ENCODE data around the gene CPXM2.

GRCh38 chr10:123835575-123835974 lies 56.0 kb downstream of the CPXM2 start:
- TF ChIP-seq, protein P1, sequence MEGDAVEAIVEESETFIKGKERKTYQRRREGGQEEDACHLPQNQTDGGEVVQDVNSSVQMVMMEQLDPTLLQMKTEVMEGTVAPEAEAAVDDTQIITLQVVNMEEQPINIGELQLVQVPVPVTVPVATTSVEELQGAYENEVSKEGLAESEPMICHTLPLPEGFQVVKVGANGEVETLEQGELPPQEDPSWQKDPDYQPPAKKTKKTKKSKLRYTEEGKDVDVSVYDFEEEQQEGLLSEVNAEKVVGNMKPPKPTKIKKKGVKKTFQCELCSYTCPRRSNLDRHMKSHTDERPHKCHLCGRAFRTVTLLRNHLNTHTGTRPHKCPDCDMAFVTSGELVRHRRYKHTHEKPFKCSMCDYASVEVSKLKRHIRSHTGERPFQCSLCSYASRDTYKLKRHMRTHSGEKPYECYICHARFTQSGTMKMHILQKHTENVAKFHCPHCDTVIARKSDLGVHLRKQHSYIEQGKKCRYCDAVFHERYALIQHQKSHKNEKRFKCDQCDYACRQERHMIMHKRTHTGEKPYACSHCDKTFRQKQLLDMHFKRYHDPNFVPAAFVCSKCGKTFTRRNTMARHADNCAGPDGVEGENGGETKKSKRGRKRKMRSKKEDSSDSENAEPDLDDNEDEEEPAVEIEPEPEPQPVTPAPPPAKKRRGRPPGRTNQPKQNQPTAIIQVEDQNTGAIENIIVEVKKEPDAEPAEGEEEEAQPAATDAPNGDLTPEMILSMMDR (IDR thresholded peaks at IDR 0.05; ENCODE audit: insufficient read depth, low read length) = no peak
- TF ChIP-seq GABPA (IDR thresholded peaks at IDR 0.05; ENCODE audit: low read depth) = no peak
- TF ChIP-seq, protein P2, sequence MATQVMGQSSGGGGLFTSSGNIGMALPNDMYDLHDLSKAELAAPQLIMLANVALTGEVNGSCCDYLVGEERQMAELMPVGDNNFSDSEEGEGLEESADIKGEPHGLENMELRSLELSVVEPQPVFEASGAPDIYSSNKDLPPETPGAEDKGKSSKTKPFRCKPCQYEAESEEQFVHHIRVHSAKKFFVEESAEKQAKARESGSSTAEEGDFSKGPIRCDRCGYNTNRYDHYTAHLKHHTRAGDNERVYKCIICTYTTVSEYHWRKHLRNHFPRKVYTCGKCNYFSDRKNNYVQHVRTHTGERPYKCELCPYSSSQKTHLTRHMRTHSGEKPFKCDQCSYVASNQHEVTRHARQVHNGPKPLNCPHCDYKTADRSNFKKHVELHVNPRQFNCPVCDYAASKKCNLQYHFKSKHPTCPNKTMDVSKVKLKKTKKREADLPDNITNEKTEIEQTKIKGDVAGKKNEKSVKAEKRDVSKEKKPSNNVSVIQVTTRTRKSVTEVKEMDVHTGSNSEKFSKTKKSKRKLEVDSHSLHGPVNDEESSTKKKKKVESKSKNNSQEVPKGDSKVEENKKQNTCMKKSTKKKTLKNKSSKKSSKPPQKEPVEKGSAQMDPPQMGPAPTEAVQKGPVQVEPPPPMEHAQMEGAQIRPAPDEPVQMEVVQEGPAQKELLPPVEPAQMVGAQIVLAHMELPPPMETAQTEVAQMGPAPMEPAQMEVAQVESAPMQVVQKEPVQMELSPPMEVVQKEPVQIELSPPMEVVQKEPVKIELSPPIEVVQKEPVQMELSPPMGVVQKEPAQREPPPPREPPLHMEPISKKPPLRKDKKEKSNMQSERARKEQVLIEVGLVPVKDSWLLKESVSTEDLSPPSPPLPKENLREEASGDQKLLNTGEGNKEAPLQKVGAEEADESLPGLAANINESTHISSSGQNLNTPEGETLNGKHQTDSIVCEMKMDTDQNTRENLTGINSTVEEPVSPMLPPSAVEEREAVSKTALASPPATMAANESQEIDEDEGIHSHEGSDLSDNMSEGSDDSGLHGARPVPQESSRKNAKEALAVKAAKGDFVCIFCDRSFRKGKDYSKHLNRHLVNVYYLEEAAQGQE (IDR thresholded peaks at IDR 0.05; ENCODE audit: insufficient replicate concordance, low read depth) = no peak
- TF ChIP-seq POLR2AphosphoS5 (IDR thresholded peaks at IDR 0.05; ENCODE audit: low read depth) = no peak
